ENCODE results near the gene NUS1.
A peak's percentile ranks its signal among the peaks of the same experiment; 100 is the strongest.
"Not testable (repeated sequence)": the region's sequence is repeated elsewhere in the genome, so short reads cannot be mapped to it uniquely, and the experiment has no call there.

Gene NUS1

GRCh38 chr6:117676577-117677218, 1.4 kb downstream of the NUS1 start:
- no peak for DNase-seq (ENCODE audit: low spot score in 2 of 2)

DNA sequence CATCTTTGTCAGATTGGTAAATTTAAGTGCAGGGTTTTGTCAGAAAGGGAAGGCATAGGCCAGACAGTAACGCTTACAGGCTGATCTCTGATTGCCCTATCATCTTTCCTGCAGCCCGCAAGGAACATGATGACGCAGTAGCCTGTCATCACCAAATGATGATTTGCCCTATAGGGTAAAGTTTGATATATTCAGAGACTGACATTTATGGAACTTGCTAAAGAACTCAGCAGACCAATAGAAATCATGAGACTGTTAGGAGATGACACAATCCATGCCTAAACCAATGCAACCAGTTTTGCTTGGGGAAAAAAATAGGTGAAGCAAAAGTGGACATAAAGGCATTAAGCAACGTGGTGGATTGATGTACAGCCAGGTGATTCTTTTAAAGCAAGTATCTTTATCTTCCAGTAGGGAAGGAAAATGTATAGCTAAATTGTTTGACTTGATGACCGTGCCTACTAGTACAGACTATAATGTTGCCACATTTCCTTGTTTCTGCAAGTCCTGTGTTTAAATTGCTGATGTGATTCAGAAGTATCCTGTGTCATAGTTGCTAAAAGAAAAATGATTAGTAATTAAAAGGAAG, 2.4 kb downstream of the NUS1 start:
- DNase-seq (ENCODE audit: low spot score in 2 of 2) (no peak), ATAC-seq (replicated peaks; ENCODE audit: extremely low read depth, poor library complexity, severe bottlenecking) (no peak)
- Mint-ChIP-seq H3K4me1 (peaks cover 68% of the 10 kb centered on the region), H3K27me3 (no peaks in the 10 kb centered on the region), H3K4me3 (peak overlapping the region; percentile 84), H3K27ac (ENCODE audit: low read depth) (no peak overlapping the region), H3K9me3 (no peaks in the 10 kb centered on the region), H3K36me3 (ENCODE audit: insufficient read depth) (peaks cover 11% of the 10 kb centered on the region)

More at GRCh38 chr6:117676577-117677218, 1.4 kb downstream of the NUS1 start:
- Mint-ChIP-seq H3K36me3 (ENCODE audit: insufficient read depth) (peaks cover 11% of the 10 kb centered on the region), H3K4me3 (peak overlapping the region; percentile 84), H3K27ac (ENCODE audit: low read depth) (peak overlapping the region; percentile 85), H3K9me3 (no peaks in the 10 kb centered on the region), H3K27me3 (no peaks in the 10 kb centered on the region), H3K4me1 (peaks cover 60% of the 10 kb centered on the region)
- ATAC-seq (replicated peaks; ENCODE audit: extremely low read depth, poor library complexity, severe bottlenecking) = no peak

GRCh38 chr6:117681162-117681741, 6.0 kb downstream of the NUS1 start:
- Mint-ChIP-seq H3K9me3 (no peaks in the 10 kb centered on the region), H3K27me3 (no peaks in the 10 kb centered on the region), H3K27ac (ENCODE audit: low read depth) (no peak overlapping the region), H3K36me3 (ENCODE audit: insufficient read depth) (peaks cover 3% of the 10 kb centered on the region), H3K4me3 (peak overlapping the region; percentile 2), H3K4me1 (peaks cover 69% of the 10 kb centered on the region)
- ATAC-seq (replicated peaks; ENCODE audit: extremely low read depth, poor library complexity, severe bottlenecking) (no peak), DNase-seq (ENCODE audit: low spot score in 2 of 2) (no peak)

- no peak for DNase-seq (ENCODE audit: low spot score in 2 of 2)
- no peaks in the 10 kb centered on the region for H3K27me3 Mint-ChIP-seq
- H3K9me3 Mint-ChIP-seq = no peaks in the 10 kb centered on the region
Measured at GRCh38 chr6:117684749-117685148, 9.5 kb downstream of the NUS1 start.

DNA sequence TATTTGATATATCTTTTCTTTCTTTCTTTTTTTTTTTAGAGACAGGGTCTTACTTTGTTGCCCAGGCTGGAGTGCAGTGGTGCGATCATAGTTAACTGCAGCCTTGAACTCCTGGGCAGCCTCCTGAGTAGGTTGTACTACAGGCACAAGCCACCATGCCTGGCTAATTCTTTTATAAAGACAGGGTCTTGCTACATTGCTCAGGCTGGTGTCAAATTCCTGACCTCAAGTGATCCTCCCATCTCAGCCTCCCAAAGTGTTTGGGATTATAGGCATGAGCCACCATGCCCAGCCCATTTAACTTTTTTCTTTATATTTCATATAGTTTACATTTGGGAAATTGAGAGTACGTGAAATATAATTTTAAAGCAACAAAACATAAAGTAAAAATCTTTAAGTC, 10.1 kb downstream of the NUS1 start:
- Mint-ChIP-seq H3K36me3 (ENCODE audit: insufficient read depth) (peaks cover 4% of the 10 kb centered on the region), H3K4me3 (no peak overlapping the region)
- no peak for ATAC-seq (replicated peaks; ENCODE audit: extremely low read depth, poor library complexity, severe bottlenecking)

More at GRCh38 chr6:117684749-117685148, 9.5 kb downstream of the NUS1 start:
- Mint-ChIP-seq H3K27ac (ENCODE audit: low read depth) (no peak overlapping the region), H3K4me1 (peaks cover 68% of the 10 kb centered on the region), H3K36me3 (ENCODE audit: insufficient read depth) (peaks cover 4% of the 10 kb centered on the region), H3K4me3 (no peak overlapping the region)
- ATAC-seq (replicated peaks; ENCODE audit: extremely low read depth, poor library complexity, severe bottlenecking) = no peak

DNA sequence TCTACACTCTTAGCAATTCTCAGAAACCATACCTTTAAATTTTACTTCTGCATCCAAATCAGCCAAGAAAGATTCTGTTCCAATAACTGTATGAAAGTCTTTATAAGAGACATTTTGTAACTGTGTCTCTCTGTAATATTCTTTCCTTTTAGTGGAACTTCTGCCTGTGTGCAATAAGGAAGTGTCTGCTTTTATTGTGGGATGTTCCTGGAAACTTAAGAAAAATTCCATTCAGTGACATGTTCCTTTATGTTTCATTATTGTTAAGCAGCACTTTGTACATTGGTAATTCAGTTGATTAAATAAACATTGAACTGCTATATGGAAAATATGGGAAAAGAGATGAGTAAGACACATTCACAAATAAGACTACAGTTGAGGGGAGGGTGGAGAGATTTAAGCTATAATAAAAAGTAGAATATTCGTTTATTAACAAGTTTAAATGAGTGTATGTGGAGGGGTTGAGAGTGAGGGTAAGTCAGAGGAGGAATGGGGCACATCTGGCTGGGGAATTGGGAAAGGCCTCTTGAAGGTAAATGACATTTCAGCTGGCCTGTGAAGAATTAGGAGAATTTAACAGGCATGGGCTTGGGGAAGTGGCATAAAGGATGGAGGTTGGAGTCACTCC, 11.9 kb downstream of the NUS1 start:
- Mint-ChIP-seq H3K27ac (ENCODE audit: low read depth) (peak overlapping the region; percentile 8), H3K36me3 (ENCODE audit: insufficient read depth) (peaks cover 9% of the 10 kb centered on the region), H3K27me3 (no peaks in the 10 kb centered on the region), H3K9me3 (no peaks in the 10 kb centered on the region), H3K4me1 (peaks cover 57% of the 10 kb centered on the region), H3K4me3 (no peak overlapping the region)
- ATAC-seq (replicated peaks; ENCODE audit: extremely low read depth, poor library complexity, severe bottlenecking) (no peak), DNase-seq (ENCODE audit: low spot score in 2 of 2) (no peak)

More for the DNA sequence above, 10.1 kb downstream of the NUS1 start:
- peaks cover 65% of the 10 kb centered on the region for H3K4me1 Mint-ChIP-seq
- no peak overlapping the region for H3K27ac Mint-ChIP-seq (ENCODE audit: low read depth)
- no peaks in the 10 kb centered on the region for H3K27me3 Mint-ChIP-seq
- no peak for DNase-seq (ENCODE audit: low spot score in 2 of 2)
- H3K9me3 Mint-ChIP-seq = no peaks in the 10 kb centered on the region

GRCh38 chr6:117689584-117689983, 14.3 kb downstream of the NUS1 start:
- not testable (repeated sequence) for ATAC-seq (replicated peaks; ENCODE audit: extremely low read depth, poor library complexity, severe bottlenecking); H3K4me3 Mint-ChIP-seq; H3K9me3 Mint-ChIP-seq; DNase-seq (ENCODE audit: low spot score in 2 of 2); H3K27ac Mint-ChIP-seq (ENCODE audit: low read depth); H3K27me3 Mint-ChIP-seq
- Mint-ChIP-seq H3K36me3 (ENCODE audit: insufficient read depth) (peaks cover 19% of the 10 kb centered on the region), H3K4me1 (peaks cover 44% of the 10 kb centered on the region)

DNA sequence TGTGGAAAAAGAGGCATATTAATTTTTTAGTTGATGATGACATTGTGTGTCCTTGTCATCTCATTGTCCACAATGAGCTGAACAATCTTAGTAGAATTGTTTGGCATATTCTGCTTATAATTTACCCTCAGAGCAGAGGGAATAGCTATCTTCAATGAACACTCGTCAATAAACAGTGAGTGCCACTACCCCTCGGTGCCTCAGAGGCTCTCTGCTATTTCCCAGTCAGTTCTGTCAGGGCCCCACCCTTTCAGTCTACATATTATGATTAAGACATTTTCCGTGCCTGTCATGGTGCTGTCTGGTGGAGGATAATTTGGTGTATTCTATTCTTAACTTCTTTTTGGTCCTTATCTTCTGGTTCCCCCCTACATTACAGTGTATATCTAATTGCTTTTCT, 31.2 kb downstream of the NUS1 start:
- no peak overlapping the region for H3K27ac Mint-ChIP-seq (ENCODE audit: low read depth)
- no peak overlapping the region for H3K4me3 Mint-ChIP-seq
- ATAC-seq (replicated peaks; ENCODE audit: extremely low read depth, poor library complexity, severe bottlenecking) (no peak), DNase-seq (ENCODE audit: low spot score in 2 of 2) (no peak)
- peaks cover 10% of the 10 kb centered on the region for H3K36me3 Mint-ChIP-seq (ENCODE audit: insufficient read depth)
- H3K27me3 Mint-ChIP-seq = no peaks in the 10 kb centered on the region
- H3K4me1 Mint-ChIP-seq = no peaks in the 10 kb centered on the region
- H3K9me3 Mint-ChIP-seq = no peaks in the 10 kb centered on the region

- not testable (repeated sequence) for H3K36me3 Mint-ChIP-seq (ENCODE audit: insufficient read depth); H3K27me3 Mint-ChIP-seq; DNase-seq (ENCODE audit: low spot score in 2 of 2); H3K4me1 Mint-ChIP-seq; H3K27ac Mint-ChIP-seq (ENCODE audit: low read depth); ATAC-seq (replicated peaks; ENCODE audit: extremely low read depth, poor library complexity, severe bottlenecking); H3K9me3 Mint-ChIP-seq; H3K4me3 Mint-ChIP-seq
Measured at GRCh38 chr6:117706936-117707509, 31.8 kb downstream of the NUS1 start.

DNA sequence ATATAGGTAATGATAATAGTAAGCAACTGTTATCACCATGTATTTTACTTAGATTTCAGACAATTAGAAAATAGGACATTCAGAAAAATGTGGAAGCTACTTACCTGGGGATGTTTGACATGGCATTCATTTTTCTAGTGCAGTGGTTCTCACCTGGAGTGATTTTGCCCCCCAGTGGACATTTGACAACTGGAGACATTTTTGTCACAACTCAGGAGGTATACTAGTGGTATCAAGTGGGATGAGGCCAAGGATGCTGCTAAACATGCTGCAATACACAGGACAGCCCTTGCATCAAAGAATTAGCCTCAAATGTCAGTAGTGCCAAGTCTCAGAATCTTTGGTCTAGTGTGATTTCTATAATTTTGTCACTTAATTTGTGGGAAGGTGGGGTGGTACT, 36.1 kb downstream of the NUS1 start:
- H3K9me3 Mint-ChIP-seq = no peaks in the 10 kb centered on the region

GRCh38 chr6:117718895-117719294, 43.6 kb downstream of the NUS1 start:
- peaks cover 9% of the 10 kb centered on the region for H3K9me3 Mint-ChIP-seq
- no peak overlapping the region for H3K27ac Mint-ChIP-seq (ENCODE audit: low read depth)
- peaks cover 12% of the 10 kb centered on the region for H3K27me3 Mint-ChIP-seq
- no peak for ATAC-seq (replicated peaks; ENCODE audit: extremely low read depth, poor library complexity, severe bottlenecking)
- no peak for DNase-seq (ENCODE audit: low spot score in 2 of 2)
- no peak overlapping the region for H3K4me3 Mint-ChIP-seq
- H3K4me1 Mint-ChIP-seq = no peaks in the 10 kb centered on the region
- no peaks in the 10 kb centered on the region for H3K36me3 Mint-ChIP-seq (ENCODE audit: insufficient read depth)

More for the DNA sequence above, 36.1 kb downstream of the NUS1 start:
- H3K36me3 Mint-ChIP-seq (ENCODE audit: insufficient read depth) = peaks cover 7% of the 10 kb centered on the region
- DNase-seq (ENCODE audit: low spot score in 2 of 2) (no peak), ATAC-seq (replicated peaks; ENCODE audit: extremely low read depth, poor library complexity, severe bottlenecking) (no peak)
- H3K4me1 Mint-ChIP-seq = no peaks in the 10 kb centered on the region
- H3K27me3 Mint-ChIP-seq = no peaks in the 10 kb centered on the region
- H3K4me3 Mint-ChIP-seq = no peak overlapping the region
- no peak overlapping the region for H3K27ac Mint-ChIP-seq (ENCODE audit: low read depth)

- H3K9me3 Mint-ChIP-seq; ATAC-seq (replicated peaks; ENCODE audit: extremely low read depth, poor library complexity, severe bottlenecking); H3K4me3 Mint-ChIP-seq; H3K27ac Mint-ChIP-seq (ENCODE audit: low read depth); H3K4me1 Mint-ChIP-seq; DNase-seq (ENCODE audit: low spot score in 2 of 2); H3K36me3 Mint-ChIP-seq (ENCODE audit: insufficient read depth): not testable (repeated sequence)
- H3K27me3 Mint-ChIP-seq = peaks cover 12% of the 10 kb centered on the region
Measured at GRCh38 chr6:117721520-117721919, 46.3 kb downstream of the NUS1 start.
